Measurements from ENCODE around the gene GTPBP2. TPM values are rescaled to one million over a fixed set of nuclear protein-coding genes. Genes with fewer than 3 reads are reported as not detected.

GTPBP2 gene
- total and polyA plus RNA-seq, 10 of the 15 experiments (the other 5 are each of a cell fraction or from before 2014, with no cell fraction given), result 5.9 to 63.4 (median 39.8) TPM

DNA sequence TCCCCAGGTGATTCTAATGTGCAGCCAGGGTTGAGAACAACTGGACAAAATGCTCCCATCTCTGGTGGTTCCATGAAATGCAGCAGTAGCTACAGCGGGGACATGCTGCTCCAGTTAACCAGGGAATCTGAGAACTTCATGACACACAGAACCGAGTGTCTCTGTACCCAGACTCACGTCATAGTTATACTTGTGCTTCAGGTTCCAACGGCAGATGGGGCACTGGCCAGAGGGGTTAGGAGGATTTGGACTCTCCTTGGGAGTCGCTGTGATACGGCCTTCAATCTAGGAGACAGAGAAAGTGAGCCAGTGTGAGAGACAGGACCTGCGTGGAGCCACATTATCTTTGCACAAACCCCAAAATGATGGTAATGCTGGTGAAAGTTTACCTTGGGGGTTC is 49.3 kb upstream of the GTPBP2 start:
- Histone ChIP-seq H3K4me1 (ENCODE audit: control insufficient read depth, insufficient read depth, low read length) (no peaks in the 10 kb centered on the region), H3K4me3 (no peak overlapping the region), H3K9me3 (replicated peaks; ENCODE audit: control insufficient read depth, insufficient read depth, low read length) (no peaks in the 10 kb centered on the region), H3K4me2 (ENCODE audit: control insufficient read depth, insufficient read depth) (no peak overlapping the region), H3K27me3 (replicated peaks in 1 of 2; ENCODE audit: control insufficient read depth in 2 of 2, insufficient read depth in 2 of 2, low read length in 1 of 2) (no peaks in the 10 kb centered on the region), H4K20me1 (ENCODE audit: control insufficient read depth, insufficient read depth) (no peaks in the 10 kb centered on the region), H3K79me2 (ENCODE audit: control insufficient read depth, insufficient read depth, low read length) (peaks cover 19% of the 10 kb centered on the region), H3K36me3 (ENCODE audit: control insufficient read depth in 2 of 2, insufficient read depth in 2 of 2, low read length in 1 of 2) (peaks cover 26 to 33% of the 10 kb centered on the region in 2 experiments), H3K9ac (ENCODE audit: control insufficient read depth, insufficient read depth, low read length) (no peak overlapping the region), H2AFZ (ENCODE audit: control insufficient read depth, low read depth, low read length) (no peak overlapping the region), H3K27ac (ENCODE audit: control insufficient read depth, insufficient read depth) (no peak overlapping the region)
- TF ChIP-seq CHD4 (IDR thresholded peaks at IDR 0.05), result no peak
- no peak for TF ChIP-seq IRF4 (IDR thresholded peaks at IDR 0.05; ENCODE audit: low read depth, low read length)
- TF ChIP-seq BCL11A (IDR thresholded peaks at IDR 0.05; ENCODE audit: low read depth, low read length), result no peak
- no peak for TF ChIP-seq SMC3 (IDR thresholded peaks at IDR 0.05; ENCODE audit: borderline replicate concordance, low read length)
- no peak for TF ChIP-seq MYC (IDR thresholded peaks at IDR 0.05; ENCODE audit: insufficient read depth, insufficient read length, insufficient replicate concordance, low read length, severe bottlenecking)
- no peak for TF ChIP-seq ETV6 (conservative IDR thresholded peaks at IDR 0.05 in 1 of 2, IDR thresholded peaks at IDR 0.05 in 1 of 2; ENCODE audit: borderline replicate concordance in 1 of 2, low read depth in 1 of 2)
- TF ChIP-seq CREM (IDR thresholded peaks at IDR 0.05; ENCODE audit: low read depth), result no peak
- TF ChIP-seq YY1 (IDR thresholded peaks at IDR 0.05; ENCODE audit: low read depth, low read length), result no peak
- no peak for TF ChIP-seq NR2C2 (IDR thresholded peaks at IDR 0.05; ENCODE audit: borderline replicate concordance, control insufficient read depth, insufficient read length, low read depth)
- no peak for TF ChIP-seq ZSCAN29 (IDR thresholded peaks at IDR 0.05)
- TF ChIP-seq SMARCA5 (IDR thresholded peaks at IDR 0.05), result no peak
- TF ChIP-seq POLR2AphosphoS5 (IDR thresholded peaks at IDR 0.05; ENCODE audit: low read length), result no peak
- TF ChIP-seq RELA (IDR thresholded peaks at IDR 0.05; ENCODE audit: borderline replicate concordance, partially characterized antibody), result no peak
- TF ChIP-seq POLR2AphosphoS2 (IDR thresholded peaks at IDR 0.05; ENCODE audit: low read depth, low read length), result no peak
- TF ChIP-seq MTA2 (IDR thresholded peaks at IDR 0.05; ENCODE audit: low read depth), result no peak
- TF ChIP-seq DPF2 (IDR thresholded peaks at IDR 0.05), result no peak
- no peak for TF ChIP-seq SUZ12 (IDR thresholded peaks at IDR 0.05; ENCODE audit: unreplicated experiment)
- intact Hi-C loops (cut with micrococcal nuclease; ENCODE audit: unreplicated experiment), result no loop called here
- CTCF ChIA-PET, result interaction anchor here (0.7 to 3.0 kb wide), 5 partner anchors 9 to 90 kb away, joined by 3 to 18 read pairs (median 3); no protein-coding TSS in a partner anchor
- BruUV-seq (replicated peaks), result no TSS peak
- whole genome bisulfite sequencing (ENCODE audit: insufficient coverage, insufficient replicate concordance, low lambda C conversion rate, missing lambda C conversion rate), result 98% methylated on average over 7 of the region's 7 CpGs
- no peak for DNase-seq (ENCODE audit: low read depth, low spot score)
- in situ Hi-C loops (cut with MboI), result no loop called here
- SMC1A ChIA-PET (ENCODE audit: uncharacterized antibody, unreplicated experiment), result interaction anchor here (1.2 to 1.8 kb wide), 2 partner anchors 10 to 47 kb away, joined by 3 to 5 read pairs; no protein-coding TSS in a partner anchor
- POLR2A ChIA-PET, result interaction anchor here (0.5 to 0.6 kb wide), 2 partner anchors 78 to 294 kb away, joined by 3 to 5 read pairs; no protein-coding TSS in a partner anchor
- RAD21 ChIA-PET (ENCODE audit: unreplicated experiment), result interaction anchor here (0.9 kb wide), 1 partner anchor 10 kb away, joined by 4 read pairs; the partner anchor contains the start of gene MRPS18A
- ATAC-seq, result no peak
- no peak for FAIRE-seq

Measured in GM12878 (cell line).